ENCODE measurements around the gene VPS26C. TPM values are rescaled to one million over a fixed set of nuclear protein-coding genes. Genes with fewer than 3 reads are reported as not detected.
"Not testable (repeated sequence)": the region's sequence is repeated elsewhere in the genome, so short reads cannot be mapped to it uniquely, and the experiment has no call there.

Gene VPS26C
- total and polyA plus RNA-seq, 12 donors: 14.3 to 94.8 (median 58.7) TPM

DNA sequence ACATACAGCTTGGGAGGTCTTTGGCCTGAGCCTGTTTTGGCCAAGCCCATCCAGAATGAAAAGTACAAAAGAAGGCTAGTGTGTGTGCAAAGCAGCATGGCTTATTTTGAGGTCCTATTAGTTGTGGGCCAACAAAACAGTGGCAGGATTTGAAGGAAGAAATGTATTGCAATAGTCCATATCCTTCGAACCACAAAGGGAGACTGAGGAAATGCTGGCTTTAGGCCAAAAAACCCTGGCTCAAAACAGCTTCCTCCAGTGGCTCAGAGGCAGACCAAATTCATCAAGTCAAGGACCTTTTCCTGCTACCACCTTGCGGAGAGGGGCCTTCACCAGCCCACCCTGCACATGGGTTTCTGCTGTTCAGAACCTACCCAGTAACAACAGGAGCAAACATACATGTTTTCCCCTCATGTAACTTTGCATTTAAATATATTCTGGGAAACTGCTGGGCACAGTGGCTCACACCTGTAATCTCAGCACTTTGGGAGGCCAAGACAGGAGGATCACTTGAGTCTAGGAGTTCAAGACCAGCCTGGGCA lies 43.3 kb downstream of the VPS26C start:
- peak in 2 of 7 donors; percentile 22 to 39 for DNase-seq
- Histone ChIP-seq H3K36me3 (replicated peaks in 1 of 2) (peaks cover 0 to 53% of the 10 kb centered on the region in 2 donors), H3K9me3 (replicated peaks in 1 of 3) (no peaks in the 10 kb centered on the region), H3K4me3 (no peak overlapping the region), H3K27ac (no peak overlapping the region), H3K27me3 (no peaks in the 10 kb centered on the region), H3K4me1 (replicated peaks in 1 of 2) (peaks cover 0 to 7% of the 10 kb centered on the region in 2 donors)
- no peak for TF ChIP-seq POLR2A (IDR thresholded peaks at IDR 0.05)
- TF ChIP-seq, protein P1, sequence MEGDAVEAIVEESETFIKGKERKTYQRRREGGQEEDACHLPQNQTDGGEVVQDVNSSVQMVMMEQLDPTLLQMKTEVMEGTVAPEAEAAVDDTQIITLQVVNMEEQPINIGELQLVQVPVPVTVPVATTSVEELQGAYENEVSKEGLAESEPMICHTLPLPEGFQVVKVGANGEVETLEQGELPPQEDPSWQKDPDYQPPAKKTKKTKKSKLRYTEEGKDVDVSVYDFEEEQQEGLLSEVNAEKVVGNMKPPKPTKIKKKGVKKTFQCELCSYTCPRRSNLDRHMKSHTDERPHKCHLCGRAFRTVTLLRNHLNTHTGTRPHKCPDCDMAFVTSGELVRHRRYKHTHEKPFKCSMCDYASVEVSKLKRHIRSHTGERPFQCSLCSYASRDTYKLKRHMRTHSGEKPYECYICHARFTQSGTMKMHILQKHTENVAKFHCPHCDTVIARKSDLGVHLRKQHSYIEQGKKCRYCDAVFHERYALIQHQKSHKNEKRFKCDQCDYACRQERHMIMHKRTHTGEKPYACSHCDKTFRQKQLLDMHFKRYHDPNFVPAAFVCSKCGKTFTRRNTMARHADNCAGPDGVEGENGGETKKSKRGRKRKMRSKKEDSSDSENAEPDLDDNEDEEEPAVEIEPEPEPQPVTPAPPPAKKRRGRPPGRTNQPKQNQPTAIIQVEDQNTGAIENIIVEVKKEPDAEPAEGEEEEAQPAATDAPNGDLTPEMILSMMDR (IDR thresholded peaks at IDR 0.05): no peak
- 85 to 96% (median 91%) methylated on average over 2 of the region's 2 CpGs for WGBS, 4 donors
- intact Hi-C loops (cut with DNase I): no loop called here

- intact Hi-C loops (cut with DNase I); H3K4me3 ChIP-seq; H3K4me1 ChIP-seq (replicated peaks in 1 of 2); DNase-seq; H3K27ac ChIP-seq; H3K9me3 ChIP-seq (replicated peaks in 1 of 3); H3K27me3 ChIP-seq: not testable (repeated sequence)
- H3K36me3 ChIP-seq (replicated peaks in 1 of 2): peaks cover 0 to 37% of the 10 kb centered on the region in 2 donors
- WGBS, 4 donors: 80 to 100% (median 90%) methylated on average over 1 to 3 of the region's 3 CpGs
Observed at GRCh38 chr21:37222248-37222647, 44.9 kb downstream of the VPS26C start.

DNA sequence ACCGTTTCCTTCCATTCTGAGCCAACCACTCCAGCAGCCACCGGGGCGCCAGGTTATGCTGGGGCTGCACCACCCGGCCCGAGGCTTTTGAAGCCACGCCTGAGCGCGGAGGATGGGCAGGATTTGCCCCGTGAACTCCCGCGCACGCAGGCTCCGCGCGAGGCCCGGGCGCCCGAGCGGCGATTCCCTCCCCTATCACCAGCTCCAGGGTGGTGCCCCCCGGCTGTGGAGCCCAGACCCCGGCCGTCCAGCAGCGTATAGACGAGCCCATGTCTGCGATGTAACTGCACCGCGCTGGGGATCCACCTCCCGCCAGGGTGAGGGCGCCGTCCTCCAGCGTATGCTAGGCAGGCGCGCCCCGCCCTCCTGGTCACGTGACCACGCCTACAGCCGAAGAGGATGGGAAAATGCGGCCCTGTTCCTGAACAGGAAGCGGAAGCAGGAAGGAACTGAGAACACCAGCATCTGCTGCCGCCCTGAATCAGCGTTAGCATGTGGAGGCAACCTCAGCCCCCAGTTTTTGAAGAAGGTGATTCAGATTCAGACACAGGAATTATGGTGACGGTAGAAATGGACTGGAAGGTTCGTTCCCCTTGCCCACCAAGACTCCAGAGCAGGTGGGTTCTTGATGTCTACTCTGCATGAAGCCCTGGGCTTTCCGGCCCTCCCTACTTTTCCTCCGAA lies 46.0 kb downstream of the VPS26C start:
- H3K36me3 ChIP-seq (replicated peaks in 1 of 2): peaks cover 0 to 25% of the 10 kb centered on the region in 2 donors
- no peaks in the 10 kb centered on the region for H3K27me3 ChIP-seq
- 6 to 25% (median 11%) methylated on average over 9 to 46 of the region's 46 CpGs for WGBS, 4 donors
- intact Hi-C loops (cut with DNase I): no loop called here
- H3K4me1 ChIP-seq (replicated peaks in 1 of 2): peaks cover 0 to 7% of the 10 kb centered on the region in 2 donors
- peak overlapping the region in 3 of 4 donors; percentile 59 to 79 (median 77) for H3K4me3 ChIP-seq
- TF ChIP-seq, protein P1 (IDR thresholded peaks at IDR 0.05): peak in 2 of 6 experiments; percentile 3 to 8
- TF ChIP-seq POLR2A (IDR thresholded peaks at IDR 0.05): peak in 1 of 2 donors; percentile 56
- DNase-seq: peak; percentile 92 to 97 (median 93)
- H3K9me3 ChIP-seq (replicated peaks in 1 of 3): no peaks in the 10 kb centered on the region
- peak overlapping the region in 4 of 5 donors; percentile 40 to 90 (median 72) for H3K27ac ChIP-seq

DNA sequence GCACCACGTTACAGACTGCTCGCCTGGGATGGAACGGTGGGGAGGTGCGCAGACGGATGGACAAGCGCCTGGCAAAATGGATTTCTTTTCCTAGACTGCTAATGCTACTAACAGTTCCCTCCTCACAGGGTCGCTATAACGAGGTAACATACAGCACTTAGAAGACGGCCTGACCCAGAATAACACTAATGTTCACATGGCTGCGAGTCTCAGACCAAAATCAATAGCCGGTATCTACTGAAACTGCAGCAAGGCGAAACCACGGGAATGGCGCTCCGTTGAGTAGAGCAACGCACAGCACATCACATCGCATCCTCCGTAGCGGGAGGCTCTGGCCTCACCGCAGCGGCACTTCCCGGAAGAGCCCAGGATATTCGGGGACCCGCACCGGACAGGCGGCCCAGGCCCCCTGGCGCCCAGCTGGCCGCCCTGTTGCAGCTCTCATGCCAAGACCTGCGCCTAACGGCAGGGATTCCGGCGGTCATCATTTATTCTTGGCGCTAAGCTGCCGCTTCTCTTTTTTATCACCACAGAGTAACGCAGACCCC lies 46.6 kb downstream of the VPS26C start:
- peak in 3 of 7 donors; percentile 25 to 62 (median 37) for DNase-seq
- peak overlapping the region; percentile 27 to 79 (median 68) for H3K4me3 ChIP-seq
- peaks cover 0 to 20% of the 10 kb centered on the region in 2 donors for H3K36me3 ChIP-seq (replicated peaks in 1 of 2)
- H3K27me3 ChIP-seq: no peaks in the 10 kb centered on the region
- intact Hi-C loops (cut with DNase I): no loop called here
- H3K27ac ChIP-seq: peak overlapping the region in 4 of 5 donors; percentile 40 to 90 (median 72)
- H3K4me1 ChIP-seq (replicated peaks in 1 of 2): peaks cover 0 to 7% of the 10 kb centered on the region in 2 donors
- 0 to 4% (median 1%) methylated on average over 18 to 35 of the region's 35 CpGs for WGBS, 4 donors
- TF ChIP-seq POLR2A (IDR thresholded peaks at IDR 0.05): no peak
- TF ChIP-seq, protein P1 (IDR thresholded peaks at IDR 0.05): peak in 2 of 6 experiments; percentile 13 to 18
- H3K9me3 ChIP-seq (replicated peaks in 1 of 3): no peaks in the 10 kb centered on the region
